Posterior vena cava (tissue), 2 donors: ENCODE results near the gene TAF8. TPM values are rescaled to one million over a fixed set of nuclear protein-coding genes. Genes with fewer than 3 reads are reported as not detected.

ENCODE experiments used
- DNase-seq: peaks from one replicate; pipeline ENCODE4 v3.0.0-alpha.2; 2020; ENCODE audit warnings: low spot score
- intact Hi-C, 2 donors: fragments of 100-400 bp; cut with DNase I; formaldehyde crosslinking; loops; one replicate each; pipeline versions ENCODE4 v1.14.1 to v1.14.2; 2022 to 2023
- total RNA-seq, 2 donors: library from RNA; stranded (reverse); fragmentation: NEBNext Ultra II Directional; extraction: Animal tissue kit (Norgen Biotek cat#: 25700); gene quantifications; one replicate each; pipeline ENCODE4 v1.2.1, GENCODE V29; 2021
- donor health status: DM: yes; HTN: yes; CAD: no.
- donor health status: DM: yes; HTN: yes; CAD: no.

The TAF8 gene
- total RNA-seq, 2 donors from 2014 or later = 16.6 to 18.6 TPM

DNA sequence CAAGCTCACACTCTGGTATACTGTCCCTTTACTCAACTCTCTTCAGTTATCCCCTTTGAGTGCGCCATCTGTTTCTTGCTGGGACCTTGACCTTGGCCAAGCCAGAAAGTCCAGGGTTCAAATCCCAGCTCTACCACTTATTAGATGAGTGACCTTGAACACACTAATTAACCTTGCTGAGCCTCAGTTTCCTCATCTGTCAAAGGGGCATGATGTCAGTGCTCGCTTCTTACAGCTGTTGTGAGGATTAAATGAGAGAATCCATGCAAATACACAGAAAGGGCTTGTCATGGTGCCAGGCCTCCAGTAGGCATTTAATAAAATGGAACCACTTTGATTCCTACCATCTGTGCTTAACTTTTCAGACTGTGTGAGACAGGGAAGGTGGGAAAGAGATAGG, 57.7 kb downstream of the TAF8 start:
- intact Hi-C loops = no loop called here
- DNase-seq = no peak

DNA sequence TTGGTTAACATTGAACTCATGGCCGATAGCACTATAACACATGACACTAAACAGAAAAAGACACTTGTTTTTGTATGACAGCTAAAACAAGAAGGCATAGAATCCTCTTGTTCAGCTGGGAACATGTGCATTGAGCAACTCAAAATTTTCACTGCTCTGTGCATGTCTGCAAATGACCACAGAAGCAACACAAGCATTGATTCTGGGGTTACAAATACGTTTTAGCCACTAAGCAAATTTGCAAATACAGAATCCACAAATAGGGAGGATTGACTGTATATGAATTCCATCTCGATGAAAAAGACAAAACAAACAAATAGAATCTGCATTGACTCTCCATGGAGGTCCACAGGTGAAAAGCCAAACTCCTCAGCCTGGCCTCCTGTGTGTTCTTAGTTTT, 60.4 kb downstream of the TAF8 start:
- intact Hi-C loops = no loop called here
- no peak for DNase-seq

DNA sequence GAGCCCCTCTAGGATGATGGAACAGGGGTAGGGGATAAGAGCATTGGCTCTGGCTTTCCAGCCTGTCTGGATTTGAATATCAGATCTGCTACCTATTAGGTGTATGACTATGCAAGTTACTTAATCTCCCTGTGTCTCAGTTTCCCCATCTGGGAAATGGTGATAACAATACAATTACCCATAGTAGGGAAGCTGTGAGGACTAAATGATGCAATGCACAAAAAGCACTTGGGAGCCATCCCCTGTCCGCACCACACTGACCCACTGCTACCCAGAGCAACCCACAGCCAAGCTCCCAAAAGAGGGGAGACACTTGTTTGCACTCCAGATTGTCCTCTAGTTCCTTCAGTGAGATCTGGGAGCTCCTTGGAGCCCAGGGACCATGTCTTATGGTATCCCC, 62.0 kb downstream of the TAF8 start:
- no peak for DNase-seq
- intact Hi-C loops = no loop called here

GRCh38 chr6:42113936-42114636, 63.8 kb downstream of the TAF8 start:
- intact Hi-C loops = no loop called here
- no peak for DNase-seq

DNA sequence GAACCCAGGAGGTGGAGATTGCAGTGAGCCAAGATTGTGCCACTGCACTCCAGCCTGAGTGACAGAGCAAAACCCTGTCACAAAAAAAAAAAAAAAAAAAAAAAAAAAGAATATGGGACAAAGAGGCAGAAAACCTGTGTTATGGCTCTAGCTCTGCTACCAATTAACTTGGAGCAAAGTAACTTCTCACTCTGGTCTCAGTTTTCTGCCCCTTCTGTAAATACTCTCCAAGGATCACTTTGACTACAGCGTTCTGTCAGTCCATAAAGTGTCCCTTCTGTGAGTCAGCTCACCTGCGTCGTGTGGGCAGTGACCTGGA, 67.5 kb downstream of the TAF8 start:
- intact Hi-C loops = loop anchor here in 1 of 2 donors (1.0 kb wide), 1 partner anchor 14 kb away; no protein-coding TSS in a partner anchor
- no peak for DNase-seq

GRCh38 chr6:42118162-42119001, 68.1 kb downstream of the TAF8 start:
- no peak for DNase-seq
- intact Hi-C loops = no loop called here

GRCh38 chr6:42120895-42121865, 70.9 kb downstream of the TAF8 start:
- intact Hi-C loops = no loop called here
- DNase-seq = no peak

DNA sequence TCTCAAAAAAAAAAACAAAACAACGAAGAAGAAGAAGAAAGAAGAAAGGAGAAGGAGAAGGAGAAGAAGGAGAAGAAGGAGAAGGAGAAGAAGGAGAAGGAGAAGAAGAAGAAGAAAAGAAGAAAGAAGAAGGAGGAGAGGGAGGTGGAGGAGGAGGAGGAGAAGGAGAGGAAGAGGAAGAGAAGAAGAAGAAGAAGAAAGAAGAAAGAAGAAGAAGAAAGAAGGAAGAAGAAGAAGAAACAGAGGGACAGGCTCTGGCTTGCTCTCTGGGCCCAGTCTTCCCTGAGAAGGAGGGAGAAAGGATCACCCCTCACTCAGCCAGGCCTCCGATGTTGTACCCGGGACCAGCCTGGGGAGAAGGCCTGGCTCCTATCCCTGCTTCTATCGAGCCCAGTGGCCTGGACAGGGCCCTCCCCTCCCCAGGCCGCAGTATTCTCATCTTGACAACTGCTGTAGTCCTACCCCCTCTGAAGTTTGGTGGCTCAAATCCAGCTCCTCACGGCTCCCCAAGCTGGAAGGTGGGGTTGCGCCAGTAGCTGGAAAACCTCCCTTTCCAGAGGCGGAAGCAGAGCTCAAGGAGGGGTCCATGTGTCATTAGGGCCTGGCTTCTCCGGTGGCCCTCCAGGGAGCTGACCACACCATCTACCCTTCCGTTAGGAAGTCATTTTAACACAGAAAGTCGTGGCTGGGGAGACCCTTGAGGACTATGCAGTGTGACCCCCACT, 73.2 kb downstream of the TAF8 start:
- DNase-seq = no peak
- intact Hi-C loops = no loop called here

- intact Hi-C loops = no loop called here
- DNase-seq = no peak
These were observed 74.0 kb downstream of the TAF8 start for GRCh38 chr6:42124223-42124836.

GRCh38 chr6:42125231-42125630, 74.9 kb downstream of the TAF8 start:
- DNase-seq = no peak
- intact Hi-C loops = no loop called here

GRCh38 chr6:42125663-42126062, 75.3 kb downstream of the TAF8 start:
- intact Hi-C loops = no loop called here
- no peak for DNase-seq

- no peak for DNase-seq
- intact Hi-C loops = no loop called here
These were observed 78.4 kb downstream of the TAF8 start for GRCh38 chr6:42128460-42129359.

DNA sequence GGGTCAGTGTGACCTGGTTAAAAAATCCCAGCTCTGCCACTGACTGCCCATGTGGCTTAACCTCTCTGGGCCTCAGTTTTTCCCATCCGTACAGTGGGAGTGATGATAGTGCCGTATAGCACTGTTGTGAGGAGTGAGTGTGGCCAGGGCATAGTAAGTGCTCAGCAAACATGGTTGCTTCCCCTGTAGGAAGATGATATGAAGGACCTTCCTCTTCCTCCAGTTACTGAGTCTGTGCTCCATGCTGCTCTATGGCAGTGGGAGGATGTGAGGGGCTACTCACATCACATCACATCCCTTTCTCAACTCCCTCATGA, 79.0 kb downstream of the TAF8 start:
- no peak for DNase-seq
- intact Hi-C loops = no loop called here

GRCh38 chr6:42131531-42131930, 81.2 kb downstream of the TAF8 start:
- intact Hi-C loops = no loop called here
- no peak for DNase-seq

DNA sequence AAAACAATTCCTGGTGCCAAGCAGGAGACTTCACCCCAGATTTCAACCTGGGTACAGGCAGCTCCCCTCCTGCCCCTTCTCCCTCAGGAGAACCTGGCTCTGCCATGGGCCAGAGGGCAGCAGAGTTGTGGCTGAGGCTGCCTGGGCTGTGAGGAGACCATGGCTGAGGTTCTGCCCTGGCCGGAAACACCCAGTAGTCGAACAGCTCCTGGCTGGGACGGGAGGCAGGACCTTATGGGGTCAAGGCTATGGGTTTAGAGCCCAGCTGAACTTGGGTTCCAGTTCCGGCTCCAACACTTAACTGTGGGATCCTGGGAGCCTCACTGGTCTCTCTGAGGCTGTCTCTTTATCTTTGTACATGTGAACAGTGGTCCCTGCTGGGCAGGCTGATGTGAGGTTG, 83.6 kb downstream of the TAF8 start:
- intact Hi-C loops = no loop called here

DNA sequence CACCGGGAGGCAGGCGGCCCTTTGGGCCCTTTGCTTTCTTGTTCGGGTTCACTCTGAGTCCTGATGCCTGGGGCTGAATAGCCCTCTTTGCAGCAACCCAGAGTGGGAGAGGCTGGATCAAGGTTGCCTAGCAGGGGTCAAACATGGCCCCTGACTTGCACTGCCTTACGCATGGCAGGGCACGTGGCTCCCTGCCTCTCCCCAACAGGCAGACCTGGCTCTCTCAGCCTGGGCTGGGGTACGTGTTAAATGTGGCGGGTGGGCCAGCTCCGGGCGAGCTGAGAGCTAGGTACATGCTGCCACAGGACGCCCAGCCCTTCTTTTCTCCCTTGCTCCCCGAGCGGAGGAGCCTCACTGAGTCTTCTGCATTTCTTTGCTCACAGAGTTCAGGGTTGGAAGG, 84.8 kb downstream of the TAF8 start:
- intact Hi-C loops = no loop called here
- DNase-seq = no peak

More for the DNA sequence above, 83.6 kb downstream of the TAF8 start:
- DNase-seq = no peak

DNA sequence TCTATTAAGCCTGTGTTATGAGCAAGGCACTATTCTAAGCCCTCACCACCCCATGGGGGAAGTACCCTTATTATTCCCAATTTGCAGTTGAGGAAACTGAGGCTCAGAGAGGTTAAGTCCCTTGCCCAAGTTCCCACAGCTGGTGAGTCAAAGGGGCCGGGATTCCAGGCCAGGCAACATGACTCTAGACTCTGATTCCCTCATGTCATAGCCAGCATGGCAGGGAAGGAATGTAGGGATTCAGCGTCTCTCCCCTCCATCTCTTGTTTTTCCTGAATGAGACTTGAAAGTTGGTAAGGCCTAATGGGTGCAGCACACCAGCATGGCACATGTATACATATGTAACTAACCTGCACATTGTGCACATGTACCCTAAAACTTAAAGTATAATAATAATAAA, 85.4 kb downstream of the TAF8 start:
- DNase-seq = no peak
- intact Hi-C loops = no loop called here
